Activated naive CD4-positive, alpha-beta T cell treated with Interleukin-2 at 50 U/mL for 16 hours (primary cell): ENCODE data around the gene SYNE2.

ENCODE experiments used
- DNase-seq: peaks from one replicate; pipeline ENCODE4 v3.0.0-alpha.2; 2020

SYNE2 gene

GRCh38 chr14:64225151-64225757, 372.4 kb downstream of the SYNE2 start:
- DNase-seq = no peak

GRCh38 chr14:64227856-64228255, 375.1 kb downstream of the SYNE2 start:
- no peak for DNase-seq

- no peak for DNase-seq
Observed at GRCh38 chr14:64229489-64229888, 376.7 kb downstream of the SYNE2 start.

GRCh38 chr14:64232095-64232838, 379.5 kb downstream of the SYNE2 start:
- DNase-seq = no peak

- DNase-seq = no peak
Observed at GRCh38 chr14:64232944-64233343, 380.1 kb downstream of the SYNE2 start.

- DNase-seq = no peak
Observed at GRCh38 chr14:64233531-64234190, 380.9 kb downstream of the SYNE2 start.

GRCh38 chr14:64234877-64235651, 382.3 kb downstream of the SYNE2 start:
- no peak for DNase-seq

- DNase-seq = no peak
Observed at GRCh38 chr14:64235652-64236640, 383.1 kb downstream of the SYNE2 start.

GRCh38 chr14:64238049-64238448, 385.2 kb downstream of the SYNE2 start:
- DNase-seq = no peak

- DNase-seq = no peak
Observed at GRCh38 chr14:64238631-64239030, 385.8 kb downstream of the SYNE2 start.

GRCh38 chr14:64244279-64244678, 391.5 kb downstream of the SYNE2 start:
- DNase-seq = no peak

GRCh38 chr14:64245491-64245890, 392.7 kb downstream of the SYNE2 start:
- no peak for DNase-seq

GRCh38 chr14:64246688-64247087, 393.9 kb downstream of the SYNE2 start:
- no peak for DNase-seq

GRCh38 chr14:64247195-64247594, 394.4 kb downstream of the SYNE2 start:
- DNase-seq = no peak

- no peak for DNase-seq
Observed at GRCh38 chr14:64248689-64249088, 395.9 kb downstream of the SYNE2 start.

- DNase-seq = no peak
Observed at GRCh38 chr14:64249363-64249762, 396.6 kb downstream of the SYNE2 start.

GRCh38 chr14:64253672-64254071, 400.9 kb downstream of the SYNE2 start:
- no peak for DNase-seq

- DNase-seq = no peak
Observed at GRCh38 chr14:64255756-64256155, 403.0 kb downstream of the SYNE2 start.

- no peak for DNase-seq
Observed at GRCh38 chr14:64260418-64260817, 407.6 kb downstream of the SYNE2 start.

- DNase-seq = no peak
Observed at GRCh38 chr14:64265222-64265621, 412.4 kb downstream of the SYNE2 start.

GRCh38 chr14:64266239-64266638, 413.4 kb downstream of the SYNE2 start:
- no peak for DNase-seq

GRCh38 chr14:64272019-64272418, 419.2 kb downstream of the SYNE2 start:
- DNase-seq = no peak
